ENCODE data around the gene NCOA3.

The NCOA3 gene

DNA sequence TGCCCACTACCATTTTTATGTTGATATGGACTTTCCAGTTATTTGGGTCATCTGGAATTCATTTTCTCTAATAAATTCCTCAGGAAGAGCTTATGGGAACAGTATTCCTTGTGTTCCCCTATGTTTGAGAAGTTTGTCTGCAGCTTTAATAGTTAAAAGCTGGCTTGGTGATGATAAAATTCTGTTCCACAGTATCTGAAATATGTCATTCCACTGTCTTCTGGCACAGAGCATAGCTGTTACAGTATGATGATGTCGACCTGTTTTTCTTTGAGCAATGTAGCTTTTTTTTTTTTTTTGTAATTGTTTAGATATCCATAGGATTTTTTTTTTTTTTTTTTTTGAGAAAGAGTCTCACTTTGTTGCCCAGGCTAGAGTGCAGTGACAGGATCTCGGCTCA is 43.2 kb downstream of the NCOA3 start:
- POLR2A ChIA-PET (ENCODE audit: low non-redundant PET) = interaction anchor here (0.6 kb wide), 4 partner anchors 22 to 50 kb away, joined by 3 to 10 read pairs (median 5); no protein-coding TSS in a partner anchor
- CTCF ChIA-PET = interaction anchor here (0.6 to 1.1 kb wide), 6 partner anchors 22 to 385 kb away, joined by 3 to 4 read pairs (median 3); no protein-coding TSS in a partner anchor
- no peak for DNase-seq (ENCODE audit: low spot score)
- TF ChIP-seq, protein P1, sequence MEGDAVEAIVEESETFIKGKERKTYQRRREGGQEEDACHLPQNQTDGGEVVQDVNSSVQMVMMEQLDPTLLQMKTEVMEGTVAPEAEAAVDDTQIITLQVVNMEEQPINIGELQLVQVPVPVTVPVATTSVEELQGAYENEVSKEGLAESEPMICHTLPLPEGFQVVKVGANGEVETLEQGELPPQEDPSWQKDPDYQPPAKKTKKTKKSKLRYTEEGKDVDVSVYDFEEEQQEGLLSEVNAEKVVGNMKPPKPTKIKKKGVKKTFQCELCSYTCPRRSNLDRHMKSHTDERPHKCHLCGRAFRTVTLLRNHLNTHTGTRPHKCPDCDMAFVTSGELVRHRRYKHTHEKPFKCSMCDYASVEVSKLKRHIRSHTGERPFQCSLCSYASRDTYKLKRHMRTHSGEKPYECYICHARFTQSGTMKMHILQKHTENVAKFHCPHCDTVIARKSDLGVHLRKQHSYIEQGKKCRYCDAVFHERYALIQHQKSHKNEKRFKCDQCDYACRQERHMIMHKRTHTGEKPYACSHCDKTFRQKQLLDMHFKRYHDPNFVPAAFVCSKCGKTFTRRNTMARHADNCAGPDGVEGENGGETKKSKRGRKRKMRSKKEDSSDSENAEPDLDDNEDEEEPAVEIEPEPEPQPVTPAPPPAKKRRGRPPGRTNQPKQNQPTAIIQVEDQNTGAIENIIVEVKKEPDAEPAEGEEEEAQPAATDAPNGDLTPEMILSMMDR (conservative IDR thresholded peaks at IDR 0.05; ENCODE audit: low read depth) = no peak
- H3K27ac ChIP-seq = no peak overlapping the region

DNA sequence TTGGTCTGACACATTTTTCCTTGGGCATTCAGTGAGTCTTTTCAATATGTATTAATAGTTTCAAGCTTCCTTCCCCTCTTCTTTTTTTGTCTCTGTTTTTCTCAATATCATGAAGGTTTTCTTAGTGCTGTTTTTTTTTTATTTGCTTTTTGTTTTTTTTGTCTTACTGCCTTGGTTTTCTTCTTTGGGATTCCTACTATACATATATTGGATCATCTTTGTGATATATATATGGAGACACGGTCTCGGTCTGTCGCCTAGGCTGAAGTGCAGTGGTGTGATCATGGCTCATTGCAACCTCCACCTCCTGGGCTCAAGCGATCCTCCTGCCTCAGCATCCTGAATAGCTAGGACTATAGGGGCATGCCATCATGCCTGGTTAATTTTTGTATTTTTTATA is 43.8 kb downstream of the NCOA3 start:
- TF ChIP-seq, protein P1 (conservative IDR thresholded peaks at IDR 0.05; ENCODE audit: low read depth) = no peak
- ChIA-PET POLR2A (ENCODE audit: low non-redundant PET) (no interaction called here), CTCF (interaction anchor here (0.5 to 1.1 kb wide), 4 partner anchors 36 to 385 kb away, joined by 3 to 4 read pairs (median 3); no protein-coding TSS in a partner anchor)
- DNase-seq (ENCODE audit: low spot score) = no peak
- no peak overlapping the region for H3K27ac ChIP-seq

DNA sequence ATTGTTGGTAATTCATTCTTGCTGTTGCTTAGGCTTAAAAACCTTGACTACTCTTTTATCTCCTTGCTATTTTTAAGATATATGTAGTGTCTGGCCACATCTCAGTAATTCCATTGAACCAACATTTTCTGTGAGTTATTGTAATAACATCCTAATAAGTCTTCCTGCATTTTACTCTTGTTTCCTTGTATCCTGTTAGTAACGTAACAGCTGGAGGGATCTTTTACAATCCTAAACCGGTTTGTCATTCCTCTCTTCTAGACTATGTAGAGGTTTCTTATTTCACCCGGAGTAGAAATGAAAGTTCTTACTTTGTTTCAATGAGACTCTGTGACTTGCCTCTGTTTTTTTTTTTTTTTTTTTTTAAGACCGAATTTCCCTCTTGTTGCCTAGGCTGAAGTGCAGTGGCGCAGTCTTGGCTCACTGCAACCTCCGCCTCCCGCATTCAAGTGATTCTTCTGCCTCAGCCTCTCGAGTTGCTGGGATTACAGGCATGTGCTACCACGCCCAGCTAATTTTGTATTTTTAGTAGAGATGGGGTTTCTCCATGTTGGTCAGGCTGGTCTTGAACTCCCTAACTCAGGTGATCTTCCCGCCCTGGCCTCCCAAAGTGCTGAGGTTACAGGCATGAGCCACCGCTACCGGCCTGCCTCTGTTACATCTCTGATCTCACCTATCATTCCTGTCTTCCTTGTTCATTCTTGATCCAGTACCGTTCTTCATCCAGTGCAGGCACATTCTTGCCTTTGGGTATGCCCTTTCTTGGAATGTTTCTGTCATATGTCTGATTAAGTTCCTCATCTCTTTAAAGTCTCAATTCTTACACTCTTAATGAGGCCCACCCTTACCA is 44.7 kb downstream of the NCOA3 start:
- TF ChIP-seq, protein P1 (conservative IDR thresholded peaks at IDR 0.05; ENCODE audit: low read depth) = no peak
- ChIA-PET CTCF (no interaction called here), POLR2A (ENCODE audit: low non-redundant PET) (no interaction called here)
- H3K27ac ChIP-seq = peak overlapping the region; percentile 23; the same call in 1 of the 2 replicates
- peak; percentile 70 for DNase-seq (ENCODE audit: low spot score)

DNA sequence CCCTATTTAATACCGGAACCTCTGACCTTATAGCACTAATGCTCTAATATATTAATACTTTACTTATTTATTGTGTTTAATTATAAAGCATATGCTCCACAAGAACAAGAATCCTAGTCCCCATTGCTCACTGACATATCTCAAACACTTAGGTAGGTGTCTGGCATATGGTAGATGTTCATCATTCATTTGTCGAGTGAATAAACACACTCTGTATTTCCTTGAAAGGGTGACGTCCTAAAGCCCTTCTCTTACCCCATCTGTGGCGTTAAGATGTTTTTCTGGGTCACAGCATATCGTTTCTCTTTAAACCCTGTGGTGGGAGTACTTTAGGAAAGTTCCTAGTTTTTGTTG is 45.3 kb downstream of the NCOA3 start:
- no peak overlapping the region for H3K27ac ChIP-seq
- ChIA-PET POLR2A (ENCODE audit: low non-redundant PET) (no interaction called here), CTCF (no interaction called here)
- TF ChIP-seq, protein P1 (conservative IDR thresholded peaks at IDR 0.05; ENCODE audit: low read depth) = no peak
- no peak for DNase-seq (ENCODE audit: low spot score)

DNA sequence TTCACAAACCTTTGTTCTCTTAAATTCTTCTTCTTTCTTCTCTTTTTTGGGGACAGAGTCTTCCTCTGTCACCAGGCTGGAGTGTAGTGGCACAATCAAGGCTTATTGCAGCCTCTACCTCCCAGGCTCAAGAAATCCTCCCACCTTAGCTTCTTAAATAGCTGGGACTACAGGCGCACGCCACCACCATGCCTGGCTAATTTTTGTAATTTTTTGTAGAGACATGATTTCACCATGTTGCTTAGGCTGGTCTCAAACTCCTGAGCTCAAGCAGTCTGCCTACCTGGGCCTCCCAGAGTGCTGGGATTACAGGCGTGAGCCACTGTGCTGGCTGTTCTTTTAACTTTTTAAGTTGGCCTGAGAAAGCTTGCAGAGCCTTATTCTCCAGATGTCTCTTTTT is 48.0 kb downstream of the NCOA3 start:
- TF ChIP-seq, protein P1 (conservative IDR thresholded peaks at IDR 0.05; ENCODE audit: low read depth) = no peak
- CTCF ChIA-PET = interaction anchor here (0.6 to 1.7 kb wide), 3 partner anchors 71 to 1071 kb away, joined by 3 to 4 read pairs (median 4); no protein-coding TSS in a partner anchor
- no peak for DNase-seq (ENCODE audit: low spot score)
- no peak overlapping the region for H3K27ac ChIP-seq
- POLR2A ChIA-PET (ENCODE audit: low non-redundant PET) = no interaction called here

DNA sequence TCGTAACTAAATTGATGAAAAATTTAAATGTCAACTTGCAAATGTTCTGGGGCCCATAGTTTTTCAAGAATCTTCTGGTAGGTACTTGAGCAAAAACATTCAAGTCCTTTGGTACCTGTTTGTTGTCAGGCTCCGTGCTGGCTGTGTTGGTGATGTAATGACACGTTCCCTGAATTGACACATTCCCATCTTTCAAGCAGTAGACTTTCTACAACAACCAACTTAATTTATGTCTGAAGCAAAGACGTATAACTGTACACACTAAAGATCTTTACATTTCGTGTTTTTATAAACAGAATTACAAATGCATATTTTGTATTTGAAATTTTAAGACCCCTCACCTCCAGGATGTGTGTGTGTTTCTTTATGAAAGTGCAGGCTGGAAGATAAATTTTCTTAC is 49.5 kb downstream of the NCOA3 start:
- CTCF ChIA-PET = no interaction called here
- no peak overlapping the region for H3K27ac ChIP-seq
- DNase-seq (ENCODE audit: low spot score) = no peak
- TF ChIP-seq, protein P1 (conservative IDR thresholded peaks at IDR 0.05; ENCODE audit: low read depth) = no peak
- POLR2A ChIA-PET (ENCODE audit: low non-redundant PET) = no interaction called here
